GM19043 (cell line): ENCODE measurements around the gene PDSS2.

Source experiments
- ATAC-seq: cut with Tn5 transposase; IDR thresholded peaks from one replicate; pipeline ENCODE4 v1.9.1; 2021; ENCODE audit warnings: low read depth; ENCODE audit not compliant: unreplicated experiment

Gene PDSS2

GRCh38 chr6:107106165-107106564, 353.2 kb downstream of the PDSS2 start:
- no peak for ATAC-seq

GRCh38 chr6:107105511-107106116, 353.8 kb downstream of the PDSS2 start:
- ATAC-seq, result no peak

DNA sequence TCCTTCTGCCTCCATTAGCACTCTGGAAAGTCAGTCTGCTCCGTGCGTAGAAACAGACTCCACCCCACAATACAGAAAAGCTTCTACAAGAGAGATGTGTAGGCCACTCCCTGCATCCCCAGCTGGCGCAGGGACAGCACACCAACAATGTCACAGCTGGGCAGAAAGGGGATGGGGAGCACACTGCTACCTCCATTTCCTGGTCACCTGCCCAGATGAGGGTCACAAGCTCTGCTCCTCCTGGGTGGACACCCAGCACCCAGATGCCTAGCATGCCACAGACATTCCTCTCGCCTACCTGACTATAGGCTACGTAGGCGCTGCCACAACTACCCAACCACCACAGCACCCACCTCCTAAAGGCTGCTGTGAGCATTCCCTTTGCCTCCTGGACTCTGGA, 356.3 kb downstream of the PDSS2 start:
- no peak for ATAC-seq
